ENCODE data around the gene BCKDHB. TPM values are rescaled to one million over a fixed set of nuclear protein-coding genes. Genes with fewer than 3 reads are reported as not detected.
"Not testable (repeated sequence)": the region's sequence is repeated elsewhere in the genome, so short reads cannot be mapped to it uniquely, and the experiment has no call there.

Gene BCKDHB
- total RNA-seq, 1 donor from 2014 or later, result 17.6 TPM

GRCh38 chr6:80091506-80091905 is 15.0 kb upstream of the BCKDHB start:
- intact Hi-C loops (cut with DNase I), result no loop called here
- H3K27me3 ChIP-seq, result no peaks in the 10 kb centered on the region
- no peak for TF ChIP-seq CTCF (IDR thresholded peaks at IDR 0.05)
- no peaks in the 10 kb centered on the region for H3K36me3 ChIP-seq
- H3K27ac ChIP-seq, result no peak overlapping the region
- H3K4me3 ChIP-seq, result no peak overlapping the region
- DNase-seq (no peak), ATAC-seq (no peak)
- no peaks in the 10 kb centered on the region for H3K9me3 ChIP-seq
- H3K4me1 ChIP-seq, result no peaks in the 10 kb centered on the region

GRCh38 chr6:80094017-80094416 is 12.5 kb upstream of the BCKDHB start:
- intact Hi-C loops (cut with DNase I), result no loop called here

GRCh38 chr6:80095600-80095999 is 10.9 kb upstream of the BCKDHB start:
- ATAC-seq (no peak), DNase-seq (no peak)
- TF ChIP-seq CTCF (IDR thresholded peaks at IDR 0.05), result no peak
- Histone ChIP-seq H3K4me3 (no peak overlapping the region), H3K36me3 (no peaks in the 10 kb centered on the region), H3K9me3 (no peaks in the 10 kb centered on the region), H3K4me1 (no peaks in the 10 kb centered on the region), H3K27me3 (no peaks in the 10 kb centered on the region), H3K27ac (no peak overlapping the region)
- intact Hi-C loops (cut with DNase I), result no loop called here

More at GRCh38 chr6:80094017-80094416, 12.5 kb upstream of the BCKDHB start:
- ATAC-seq (no peak), DNase-seq (no peak)
- H3K27me3 ChIP-seq, result no peaks in the 10 kb centered on the region
- no peak overlapping the region for H3K27ac ChIP-seq
- no peaks in the 10 kb centered on the region for H3K36me3 ChIP-seq
- no peak overlapping the region for H3K4me3 ChIP-seq
- H3K4me1 ChIP-seq, result no peaks in the 10 kb centered on the region
- no peaks in the 10 kb centered on the region for H3K9me3 ChIP-seq
- TF ChIP-seq CTCF (IDR thresholded peaks at IDR 0.05), result peak; percentile 66

- H3K36me3 ChIP-seq, result no peaks in the 10 kb centered on the region
- DNase-seq (no peak), ATAC-seq (no peak)
- no peaks in the 10 kb centered on the region for H3K27me3 ChIP-seq
- no peaks in the 10 kb centered on the region for H3K4me1 ChIP-seq
- TF ChIP-seq CTCF (IDR thresholded peaks at IDR 0.05), result no peak
- no peak overlapping the region for H3K27ac ChIP-seq
- H3K9me3 ChIP-seq, result no peaks in the 10 kb centered on the region
- no peak overlapping the region for H3K4me3 ChIP-seq
- intact Hi-C loops (cut with DNase I), result no loop called here
Observed at GRCh38 chr6:80098392-80098791, 8.1 kb upstream of the BCKDHB start.

GRCh38 chr6:80104520-80104919 is 2.0 kb upstream of the BCKDHB start:
- Histone ChIP-seq H3K27ac (no peak overlapping the region), H3K36me3 (no peaks in the 10 kb centered on the region), H3K9me3 (no peaks in the 10 kb centered on the region), H3K4me3 (no peak overlapping the region), H3K27me3 (no peaks in the 10 kb centered on the region), H3K4me1 (peaks cover 5% of the 10 kb centered on the region)
- DNase-seq, result no peak
- intact Hi-C loops (cut with DNase I), result no loop called here
- no peak for ATAC-seq
- no peak for TF ChIP-seq CTCF (IDR thresholded peaks at IDR 0.05)

- ATAC-seq (no peak), DNase-seq (no peak)
- intact Hi-C loops (cut with DNase I), result no loop called here
- Histone ChIP-seq H3K4me1 (peaks cover 5% of the 10 kb centered on the region), H3K36me3 (no peaks in the 10 kb centered on the region), H3K27ac (peak overlapping the region; percentile 91), H3K4me3 (peak overlapping the region; percentile 93), H3K27me3 (no peaks in the 10 kb centered on the region), H3K9me3 (no peaks in the 10 kb centered on the region)
- TF ChIP-seq CTCF (IDR thresholded peaks at IDR 0.05), result no peak
Observed at GRCh38 chr6:80105972-80106417, 476 bp upstream of the BCKDHB start.

GRCh38 chr6:80122576-80122975 is 16.1 kb downstream of the BCKDHB start:
- H3K4me3 ChIP-seq; ATAC-seq; H3K27me3 ChIP-seq; intact Hi-C loops (cut with DNase I); H3K27ac ChIP-seq; H3K9me3 ChIP-seq; H3K4me1 ChIP-seq; H3K36me3 ChIP-seq; DNase-seq: not testable (repeated sequence)

Measured in upper lobe of right lung (tissue), 1 donor.